H1 (cell line): ENCODE measurements around the gene TMPRSS13. TPM values are rescaled to one million over a fixed set of nuclear protein-coding genes. Genes with fewer than 3 reads are reported as not detected.
"Not testable (repeated sequence)": the region's sequence is repeated elsewhere in the genome, so short reads cannot be mapped to it uniquely, and the experiment has no call there.

ENCODE experiments used
- CTCF ChIA-PET: fragments of 300-600 bp; sonication (Branson Sonifier 250); formaldehyde crosslinking; loops from one replicate; lab custom pipeline; 2021; ENCODE audit not compliant: partially characterized antibody; lab: Charles Lee
- POLR2A ChIA-PET: fragments of 300-600 bp; sonication (Branson Sonifier 250); formaldehyde crosslinking; loops from one replicate; lab custom pipeline; 2021; ENCODE audit warnings: inconsistent platforms; ENCODE audit not compliant: partially characterized antibody; lab: Charles Lee
- DNase-seq, 2 experiments: peaks; one replicate each; pipeline versions ENCODE4 v3.0.0 to v3.0.0-alpha.2; 2010 to 2022; ENCODE audit warnings: low spot score in 2 of 2, low read depth in 1 of 2, mixed read lengths in 1 of 2
- FAIRE-seq: peaks from 2 replicates; lab custom pipeline; 2011; peaks lifted over from hg19 to GRCh38; lab: Jason Lieb, UNC
- H2AFZ ChIP-seq: 2 replicates; pipeline ENCODE4 v1.8.1; 2012; ENCODE audit warnings: low read length, inconsistent platforms
- H2AK5ac ChIP-seq: 2 replicates; pipeline ENCODE4 v1.6.1; 2013; ENCODE audit warnings: low read depth, low read length
- H2BK120ac ChIP-seq: replicated peaks from 2 replicates; pipeline ENCODE3; 2013; ENCODE audit warnings: low read depth, low read length, inconsistent platforms
- H2BK12ac ChIP-seq: 2 replicates; pipeline ENCODE4 v1.6.1; 2013; ENCODE audit warnings: low read depth, low read length
- H2BK15ac ChIP-seq: 2 replicates; pipeline ENCODE4 v1.6.1; 2013; ENCODE audit warnings: low read length
- H2BK20ac ChIP-seq: 2 replicates; pipeline ENCODE4 v1.6.1; 2013; ENCODE audit warnings: low read length
- H2BK5ac ChIP-seq: 2 replicates; pipeline ENCODE4 v1.6.1; 2013; ENCODE audit warnings: low read depth, low read length
- H3K14ac ChIP-seq: 2 replicates; pipeline ENCODE4 v1.6.1; 2013; ENCODE audit warnings: inconsistent platforms; ENCODE audit not compliant: insufficient read length
- H3K18ac ChIP-seq: 2 replicates; pipeline ENCODE4 v1.6.1; 2013; ENCODE audit warnings: low read length; ENCODE audit errors: extremely low read depth
- H3K23ac ChIP-seq: 2 replicates; pipeline ENCODE4 v1.6.1; 2013; ENCODE audit warnings: inconsistent platforms; ENCODE audit not compliant: insufficient read length
- H3K23me2 ChIP-seq: 2 replicates; pipeline ENCODE4 v1.6.1; 2013; ENCODE audit warnings: low read depth, low read length
- H3K27ac ChIP-seq: 2 replicates; pipeline ENCODE4 v1.6.1; 2011; ENCODE audit warnings: low read depth, low read length, inconsistent platforms
- H3K27me3 ChIP-seq, 4 experiments: replicated peaks in 1 of 4; 1 replicate in 1 of 4; 2 replicates in 3 of 4; pipeline versions ENCODE4 v1.6.1 to v1.8.1; 2011 to 2013; ENCODE audit warnings: low read length in 3 of 4, mild to moderate bottlenecking in 3 of 4, inconsistent platforms in 2 of 4, mixed read lengths in 2 of 4, moderate library complexity in 1 of 4; ENCODE audit not compliant: control insufficient read depth in 3 of 4, insufficient read depth in 3 of 4; ENCODE audit errors: extremely low read depth in 1 of 4
- H3K36me3 ChIP-seq, 4 experiments: 2 replicates each; pipeline versions ENCODE4 v1.6.1 to v1.8.1; 2011 to 2013; ENCODE audit warnings: mild to moderate bottlenecking in 4 of 4, low read length in 3 of 4, moderate library complexity in 2 of 4, control low read depth in 1 of 4, inconsistent platforms in 1 of 4; ENCODE audit not compliant: insufficient read depth in 4 of 4, control insufficient read depth in 2 of 4
- H3K4ac ChIP-seq: replicated peaks from 2 replicates; pipeline ENCODE3; 2013; ENCODE audit warnings: low read length, low read depth, mixed read lengths, inconsistent platforms; ENCODE audit not compliant: insufficient read length
- H3K4me1 ChIP-seq, 4 experiments: replicated peaks in 1 of 4; 1 replicate in 1 of 4; 2 replicates in 3 of 4; pipeline versions ENCODE4 v1.6.1 to v1.8.1; 2011 to 2013; ENCODE audit warnings: low read length in 3 of 4, inconsistent platforms in 2 of 4, mixed read lengths in 1 of 4; ENCODE audit not compliant: insufficient read depth in 4 of 4, control insufficient read depth in 3 of 4
- H3K4me2 ChIP-seq, 2 experiments: 2 replicates each; pipeline versions ENCODE4 v1.6.1 to v1.8.1; 2011 to 2013; ENCODE audit warnings: low read depth in 2 of 2, low read length in 2 of 2, control low read depth in 1 of 2, inconsistent platforms in 1 of 2, mild to moderate bottlenecking in 1 of 2; ENCODE audit not compliant: insufficient read depth in 1 of 2
- H3K4me3 ChIP-seq, 4 experiments: fragments of 200-600, 300-600 bp in 1 of 4; sonication (generic), shearing (Covaris generic), sonication (Bioruptor Twin) in 1 of 4; 2 replicates each; pipeline versions ENCODE4 v1.5.1 to v1.8.1; 2011 to 2016; ENCODE audit warnings: low read length in 4 of 4, low read depth in 3 of 4, control low read depth in 2 of 4, inconsistent platforms in 2 of 4, mild to moderate bottlenecking in 2 of 4, mixed read lengths in 1 of 4, moderate library complexity in 1 of 4; ENCODE audit not compliant: insufficient read depth in 2 of 4; ENCODE audit errors: extremely low read depth in 1 of 4
- H3K56ac ChIP-seq: replicated peaks from 2 replicates; pipeline ENCODE3; 2013; ENCODE audit warnings: low read depth, mild to moderate bottlenecking, mixed read lengths, low read length, inconsistent platforms; ENCODE audit not compliant: insufficient read length
- H3K79me1 ChIP-seq: 2 replicates; pipeline ENCODE4 v1.6.1; 2013; ENCODE audit warnings: low read depth, low read length, control low read depth
- H3K79me2 ChIP-seq, 2 experiments: 2 replicates each; pipeline versions ENCODE4 v1.6.1 to v1.8.1; 2012 to 2013; ENCODE audit warnings: low read length in 2 of 2, mild to moderate bottlenecking in 2 of 2, inconsistent platforms in 1 of 2; ENCODE audit not compliant: insufficient read depth in 2 of 2, control insufficient read depth in 1 of 2
- H3K9ac ChIP-seq, 4 experiments: replicated peaks in 1 of 4; 1 replicate in 1 of 4; 2 replicates in 3 of 4; pipeline versions ENCODE4 v1.6.1 to v1.8.1; 2011 to 2013; ENCODE audit warnings: low read depth in 3 of 4, low read length in 3 of 4, control low read depth in 2 of 4, mild to moderate bottlenecking in 2 of 4, moderate library complexity in 2 of 4, inconsistent platforms in 1 of 4; ENCODE audit errors: extremely low read depth in 1 of 4
- H3K9me3 ChIP-seq, 2 experiments: 2 replicates each; pipeline versions ENCODE4 v1.6.1 to v1.8.1; 2012 to 2013; ENCODE audit warnings: mild to moderate bottlenecking in 2 of 2, moderate library complexity in 2 of 2, control low read depth in 1 of 2, inconsistent platforms in 1 of 2, low read depth in 1 of 2, low read length in 1 of 2, mixed read lengths in 1 of 2; ENCODE audit not compliant: insufficient read depth in 2 of 2
- H4K20me1 ChIP-seq, 2 experiments: replicated peaks in 1 of 2; 2 replicates each; pipeline versions ENCODE3 to v1.8.1; 2011 to 2013; ENCODE audit warnings: inconsistent platforms in 2 of 2, low read length in 2 of 2, mild to moderate bottlenecking in 1 of 2; ENCODE audit not compliant: insufficient read depth in 2 of 2, control insufficient read depth in 1 of 2
- H4K5ac ChIP-seq: 2 replicates; pipeline ENCODE4 v1.6.1; 2013; ENCODE audit warnings: low read length, low read depth, mixed read lengths, inconsistent platforms; ENCODE audit not compliant: insufficient read length
- H4K8ac ChIP-seq: 2 replicates; pipeline ENCODE4 v1.8.0; 2013; ENCODE audit warnings: mild to moderate bottlenecking, moderate library complexity, low read length, inconsistent platforms; ENCODE audit not compliant: insufficient read depth; ENCODE audit errors: extremely low read depth
- H4K91ac ChIP-seq: replicated peaks from 2 replicates; pipeline ENCODE3; 2013; ENCODE audit warnings: low read length, mixed read lengths, inconsistent platforms; ENCODE audit not compliant: insufficient read length
- WGBS, 2 experiments: shearing (Covaris generic) in 1 of 2; methylation state at CpG; one replicate each; pipeline versions ENCODE4 v1.1.6 to v1.1.7; 2013 to 2015; ENCODE audit warnings: low lambda C conversion rate in 2 of 2, mixed read lengths in 2 of 2, inconsistent platforms in 1 of 2, low coverage in 1 of 2, missing lambda C conversion rate in 1 of 2; ENCODE audit not compliant: insufficient replicate concordance in 2 of 2, insufficient coverage in 1 of 2, insufficient read length in 1 of 2; ENCODE audit errors: extremely low coverage in 1 of 2, missing lambda C conversion rate in 1 of 2; 5-methylcytosine and 5-hydroxymethylcytosine counted together
- polyA plus RNA-seq, 7 experiments: library from polyadenylated mRNA; depleted of rRNA in 3 of 7; stranded (reverse) in 5 of 7; unstranded in 2 of 7; fragments of >200 nt in 5 of 7; fragments of 200-250 nt in 2 of 7; gene quantifications; 1 replicate in 5 of 7; 2 replicates in 1 of 7; 4 replicates in 1 of 7; pipeline versions ENCODE4 v1.2.1 to v1.2.3, GENCODE V29; 2011 to 2013; ENCODE audit warnings: missing spikeins in 2 of 7, mixed read lengths in 2 of 7
- total RNA-seq: library from RNA; stranded (reverse); fragmentation: NEBNext Ultra II Directional; extraction: Animal tissue kit (Norgen Biotek cat#: 25700); gene quantifications from 2 replicates; pipeline ENCODE4 v1.2.1, GENCODE V29; 2021

TMPRSS13 gene
- total and polyA plus RNA-seq, 2 of the 8 experiments (the other 6 are each of a cell fraction or from before 2014, with no cell fraction given): 0.61 to 0.79 TPM

- H2AK5ac ChIP-seq, H3K4ac ChIP-seq, H2BK12ac ChIP-seq, H4K91ac ChIP-seq, H3K18ac ChIP-seq, H3K79me1 ChIP-seq, H2BK15ac ChIP-seq, DNase-seq, H2AFZ ChIP-seq, H3K36me3 ChIP-seq, H3K23ac ChIP-seq, H3K27ac ChIP-seq, H2BK120ac ChIP-seq, H3K27me3 ChIP-seq, H4K5ac ChIP-seq, H3K9ac ChIP-seq, H2BK5ac ChIP-seq, H3K4me2 ChIP-seq, H3K9me3 ChIP-seq, H4K8ac ChIP-seq, FAIRE-seq, H3K14ac ChIP-seq, H2BK20ac ChIP-seq, H3K56ac ChIP-seq, H3K4me3 ChIP-seq, H3K23me2 ChIP-seq: not testable (repeated sequence)
- peaks cover 0 to 31% of the 10 kb centered on the region in 2 experiments; a peak in 2 of 4 replicates for H3K79me2 ChIP-seq
- WGBS, 2 experiments: 95% methylated on average over 13 of the region's 13 CpGs; no CpG with 5 or more reads in 1 of the 2 experiments
- H3K4me1 ChIP-seq: peaks cover 7 to 32% (median 25%) of the 10 kb centered on the region in 4 experiments
- H4K20me1 ChIP-seq: peaks cover 13 to 17% of the 10 kb centered on the region in 2 experiments
- POLR2A ChIA-PET: interaction anchor here (0.7 kb wide), 1 partner anchor 148 kb away, joined by 3 read pairs; no protein-coding TSS in a partner anchor
- CTCF ChIA-PET: interaction anchor here (1.0 to 3.7 kb wide), 5 partner anchors 13 to 46 kb away, joined by 3 to 24 read pairs (median 4); no protein-coding TSS in a partner anchor
Measured at GRCh38 chr11:117865546-117865945, 63.7 kb downstream of the TMPRSS13 start.
